NCI-H345 treated with DMSO at 0.1 percent for 48 hours (cell line): Measurements from ENCODE around the gene HIC1.

Experiments used
- DNase-seq: peaks from one replicate; lab custom pipeline; 2025; ENCODE audit not compliant: unreplicated experiment; lab: John Stamatoyannopoulos, UW

HIC1 gene

DNA sequence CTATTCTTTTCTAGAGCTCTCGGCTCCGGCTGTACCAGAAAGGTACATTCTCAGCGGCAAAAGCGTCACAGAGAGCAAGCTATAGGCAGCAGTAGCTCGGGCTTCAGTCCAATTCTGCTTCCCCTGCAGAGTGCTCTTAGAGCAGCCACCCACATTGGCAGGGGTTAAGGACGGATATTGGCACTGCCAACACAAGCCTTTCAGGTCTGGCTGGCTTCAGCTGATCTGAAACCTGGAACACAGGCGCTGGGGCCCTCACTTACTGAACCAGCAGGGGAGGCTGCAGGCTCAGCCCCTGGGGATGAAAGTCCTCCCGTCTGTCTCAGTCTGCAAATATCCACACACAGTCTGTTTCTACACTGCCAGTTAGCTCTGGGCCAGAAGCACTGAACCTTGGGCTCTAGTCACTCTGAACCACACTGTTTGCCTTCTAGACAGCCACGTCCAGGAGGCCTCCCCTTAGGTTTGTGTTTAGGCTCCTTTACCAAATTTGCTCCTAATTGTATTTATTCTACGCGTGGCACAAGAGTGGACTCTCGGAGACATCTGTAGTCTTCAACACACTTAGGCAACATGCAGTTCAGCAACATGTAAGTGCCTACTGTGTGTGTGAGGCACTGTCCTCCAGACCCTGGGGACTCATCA, 40.1 kb downstream of the HIC1 start:
- no peak for DNase-seq

DNA sequence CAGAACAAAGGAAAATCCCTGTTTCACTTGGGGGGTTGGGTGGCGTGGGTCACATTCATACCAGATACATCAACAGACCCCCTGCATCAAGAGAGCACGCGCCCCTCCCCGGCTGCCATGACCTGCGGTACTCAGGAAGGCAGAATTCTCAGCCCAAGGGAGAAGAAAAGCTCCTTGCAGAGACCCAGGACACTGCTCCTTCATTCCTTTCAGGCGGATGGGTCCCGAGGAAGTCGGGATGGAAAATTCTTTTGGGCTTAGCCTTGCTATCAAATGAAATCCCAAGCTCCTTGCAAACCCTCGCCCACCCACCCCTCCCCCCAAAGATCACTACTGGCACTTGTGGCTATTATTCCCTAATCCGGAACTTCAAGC, 40.6 kb downstream of the HIC1 start:
- no peak for DNase-seq

DNA sequence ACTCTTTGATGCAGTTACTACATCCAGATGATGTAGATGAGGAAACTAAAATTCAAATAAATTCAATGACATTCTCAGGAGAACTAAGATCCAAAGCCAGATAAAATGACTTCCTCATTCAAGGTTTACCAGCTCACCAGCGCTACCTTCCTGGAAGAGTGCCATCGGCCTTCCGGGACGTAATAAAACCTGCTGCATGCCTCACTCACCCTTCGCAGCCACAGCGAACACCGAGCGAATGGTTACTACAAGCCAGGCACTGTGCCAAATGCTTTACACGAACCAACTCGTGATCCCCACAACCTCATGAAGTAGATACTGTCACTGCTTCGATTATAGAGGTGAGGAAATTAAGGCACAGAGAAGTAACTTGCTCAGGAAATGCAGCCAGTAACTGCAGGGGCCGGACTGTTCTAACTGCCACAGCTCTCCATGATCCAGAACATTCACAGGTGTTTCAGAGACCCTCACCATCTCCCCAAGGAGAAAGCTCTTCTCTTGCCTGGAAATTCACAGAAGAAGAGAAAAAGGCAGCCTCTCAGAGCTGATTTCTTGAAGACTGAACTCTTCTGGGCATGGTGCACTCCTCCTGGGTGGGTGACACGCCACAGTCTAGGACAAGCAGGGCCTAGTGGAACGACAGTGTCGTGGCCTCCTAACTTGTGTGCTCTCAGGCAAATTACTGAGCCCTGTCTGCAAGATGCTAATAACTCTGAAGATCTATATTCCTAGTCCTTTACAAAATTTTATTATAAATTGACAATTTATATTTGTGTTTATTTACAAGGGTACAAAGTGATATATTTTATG, 46.8 kb downstream of the HIC1 start:
- no peak for DNase-seq

DNA sequence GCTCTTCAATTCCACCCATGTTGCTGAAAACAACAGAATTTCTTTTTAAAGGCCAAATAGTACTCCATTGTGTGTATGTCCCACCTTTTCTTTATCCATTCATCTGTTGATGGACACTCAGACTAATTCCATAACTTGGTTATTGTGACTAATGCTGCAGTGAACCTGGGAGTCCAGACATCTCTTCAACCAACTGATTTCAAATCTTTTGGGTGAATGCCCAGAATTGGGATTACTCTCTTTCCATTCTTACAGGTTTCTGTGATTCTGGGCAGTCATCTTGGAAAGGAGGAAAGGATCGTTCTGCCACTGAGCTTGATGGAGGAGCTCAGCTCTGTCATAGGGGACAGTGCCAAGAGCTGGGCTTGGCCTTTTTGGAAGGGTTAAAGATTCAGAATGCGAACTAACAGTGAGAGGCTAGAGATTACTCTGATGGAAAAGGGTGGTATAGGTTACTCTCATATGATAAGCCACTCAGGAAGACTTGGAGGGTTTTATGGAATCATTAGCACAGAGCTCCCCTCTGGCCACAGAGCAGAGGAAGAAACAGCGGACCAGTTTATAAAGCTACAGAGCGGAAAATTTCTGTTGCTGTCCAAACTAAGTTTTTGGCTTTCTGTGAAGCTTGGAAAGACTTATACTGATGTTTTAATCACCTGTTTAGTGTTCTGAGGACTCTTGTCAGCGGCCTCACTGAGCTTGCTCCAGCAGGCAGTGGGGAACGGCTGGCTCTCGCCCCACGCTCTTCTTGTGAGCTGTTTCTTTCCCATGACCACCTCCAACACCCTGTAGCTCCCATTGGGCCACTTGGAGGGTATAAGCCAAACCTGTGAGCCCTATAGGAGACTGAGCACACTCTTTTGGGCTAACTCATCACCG, 48.3 kb downstream of the HIC1 start:
- no peak for DNase-seq

DNA sequence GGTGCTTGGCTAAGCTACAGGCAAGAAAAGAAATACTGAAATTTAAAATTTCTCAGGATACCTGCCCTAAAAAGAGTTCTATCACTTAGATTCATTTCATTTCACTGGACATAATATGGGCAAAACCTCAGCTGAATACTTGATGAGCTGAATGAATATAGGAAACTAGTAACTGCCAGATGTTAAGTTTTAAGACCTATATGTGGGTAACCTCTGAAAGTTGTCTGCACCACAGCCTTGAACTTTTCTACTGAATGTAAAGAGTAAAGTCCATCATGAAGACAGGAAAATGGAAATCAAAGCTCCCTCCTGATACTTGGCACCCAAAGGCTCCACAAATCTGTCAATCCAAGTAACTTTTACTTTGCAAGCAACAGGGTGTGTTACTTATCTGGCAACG, 50.8 kb downstream of the HIC1 start:
- DNase-seq, result no peak

DNA sequence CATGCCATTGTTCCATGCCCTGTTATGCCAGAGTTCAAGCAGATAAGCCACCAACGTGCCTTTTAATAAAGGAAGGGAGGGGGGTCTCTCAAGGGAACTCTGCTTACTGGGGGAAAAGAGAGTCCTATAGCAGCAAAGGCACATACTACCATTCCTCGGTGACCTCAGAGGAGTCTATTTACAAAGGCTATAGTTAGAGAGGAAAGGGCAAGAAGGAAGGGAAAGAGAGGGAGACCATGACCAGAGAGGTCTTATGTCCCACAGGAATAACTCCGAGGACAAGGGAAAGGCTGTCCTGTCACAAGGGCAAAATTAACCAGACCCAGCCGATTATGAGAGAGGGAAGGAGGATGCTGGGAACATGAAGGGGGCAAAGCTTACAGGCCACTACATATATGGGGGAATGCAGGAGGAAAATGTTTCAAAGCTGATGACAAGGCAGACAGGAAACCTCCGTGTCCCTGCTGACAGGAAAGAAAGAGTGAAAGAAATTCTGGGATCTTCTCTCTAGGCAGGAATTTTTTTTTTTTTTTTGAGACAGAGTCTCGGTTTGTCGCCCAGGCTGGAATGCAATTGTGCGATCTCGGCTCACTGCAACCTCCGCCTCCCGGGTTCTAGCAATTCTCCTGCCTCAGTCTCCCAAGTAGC, 51.5 kb downstream of the HIC1 start:
- no peak for DNase-seq

DNA sequence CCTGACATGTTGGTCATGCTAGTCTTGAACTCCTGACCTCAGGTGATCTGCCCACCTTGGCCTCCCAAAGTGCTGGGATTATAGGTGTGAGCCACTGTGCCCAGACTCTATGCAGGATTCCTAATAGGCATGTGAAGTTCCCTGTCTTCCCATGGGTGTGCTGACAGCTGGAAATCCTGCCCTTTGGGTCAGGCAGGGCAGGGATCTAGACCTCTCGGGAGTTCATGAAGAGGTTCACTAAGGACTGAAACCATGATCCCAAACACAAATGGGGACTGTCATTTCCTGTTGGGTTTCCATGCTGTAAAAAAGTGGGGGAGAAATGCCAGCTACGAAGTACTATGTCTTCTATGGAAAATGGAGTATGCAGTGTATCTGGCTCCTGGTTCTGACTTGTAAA, 52.1 kb downstream of the HIC1 start:
- no peak for DNase-seq

DNA sequence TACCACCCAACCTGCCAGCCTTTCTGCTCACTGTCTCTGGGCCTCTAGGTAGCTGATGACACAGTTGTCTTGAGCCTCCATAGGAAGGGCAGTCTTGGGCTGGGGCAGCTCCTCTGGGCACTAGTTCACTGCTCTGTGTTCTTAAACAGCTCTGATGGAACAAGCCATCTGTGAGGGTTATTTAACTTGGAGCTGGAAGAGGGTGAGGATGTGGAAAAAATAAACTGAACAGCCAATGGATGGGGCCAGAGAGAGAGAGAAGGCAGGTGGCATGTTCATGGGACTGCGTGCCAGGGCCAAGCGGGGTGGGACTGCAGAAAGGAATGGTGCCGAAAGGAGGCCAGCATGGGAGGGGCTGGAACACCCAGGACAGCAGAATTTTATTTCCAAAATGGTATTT, 52.6 kb downstream of the HIC1 start:
- DNase-seq, result no peak

DNA sequence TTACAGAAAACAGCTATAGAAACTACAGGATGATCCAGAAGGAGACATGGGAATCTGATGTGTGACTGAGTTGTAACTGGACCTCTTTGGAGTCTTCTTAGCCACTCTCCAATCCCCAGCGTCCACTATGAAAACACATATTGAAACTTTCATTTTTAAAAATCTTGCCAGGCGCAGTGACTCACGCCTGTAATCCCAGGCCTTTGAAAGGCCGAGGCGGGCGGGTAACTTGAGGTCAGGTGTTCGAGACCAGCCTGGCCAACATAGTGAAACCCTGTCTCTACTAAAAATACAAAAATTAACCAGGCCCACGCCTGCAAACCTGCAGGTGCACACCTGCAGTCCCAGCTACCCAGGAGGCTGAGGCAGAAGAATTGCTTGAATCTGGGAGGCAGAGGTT, 53.3 kb downstream of the HIC1 start:
- DNase-seq, result no peak

DNA sequence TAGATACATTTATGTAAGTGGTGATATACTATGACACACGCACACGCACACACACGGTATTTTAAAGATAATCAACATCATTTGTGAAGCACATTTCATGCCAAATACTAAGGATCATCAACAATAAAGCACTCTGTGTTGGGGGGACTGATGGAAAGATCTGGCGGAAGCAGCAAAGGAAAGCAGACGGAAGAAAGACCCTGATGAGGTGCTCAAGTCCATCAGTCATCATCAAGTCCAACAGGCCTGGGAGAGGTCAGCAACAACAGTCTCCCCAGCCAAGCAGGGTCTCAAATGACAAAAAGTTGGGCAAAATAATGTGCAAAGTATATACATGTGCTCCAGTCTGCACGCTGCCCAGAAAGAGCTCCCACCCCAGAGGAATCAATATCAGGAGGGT, 55.5 kb downstream of the HIC1 start:
- no peak for DNase-seq

DNA sequence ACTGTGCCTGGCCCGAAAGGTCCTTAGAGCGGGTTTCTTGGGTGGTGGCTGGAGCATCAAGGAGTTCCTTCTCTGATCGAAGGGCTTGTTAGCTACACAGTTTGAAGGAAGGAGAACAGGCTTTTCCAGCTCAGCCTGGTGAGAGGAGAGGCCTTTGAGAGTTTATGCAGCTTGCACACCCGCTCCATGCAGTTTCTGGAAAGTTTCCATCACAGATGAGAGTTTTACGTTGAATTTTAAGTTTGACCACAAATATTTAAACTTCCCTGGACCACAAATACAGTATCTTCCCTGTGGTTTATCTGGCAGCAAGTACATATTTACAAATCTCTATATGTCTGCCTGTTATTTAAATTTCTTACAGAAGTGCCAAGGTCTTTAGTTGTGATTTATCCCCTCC, 56.8 kb downstream of the HIC1 start:
- DNase-seq, result no peak
